CD14-positive monocyte (primary cell): ENCODE results near the gene ATP11A. TPM values are rescaled to one million over a fixed set of nuclear protein-coding genes. Genes with fewer than 3 reads are reported as not detected.

Source experiments
- DNase-seq, 3 donors: peaks; one replicate each; pipeline ENCODE4 v3.0.0-alpha.2; 2011 to 2022
- H2AFZ ChIP-seq: 2 replicates; pipeline ENCODE4 v1.6.0; 2012; ENCODE audit warnings: mild to moderate bottlenecking, low read depth, low read length, inconsistent platforms; ENCODE audit not compliant: insufficient read depth, poor library complexity, severe bottlenecking
- H3K27ac ChIP-seq, 2 donors: 1 replicate in 1 of 2; 2 replicates in 1 of 2; pipeline ENCODE4 v1.5.1; 2012 to 2013; ENCODE audit warnings: low read length in 2 of 2, control low read depth in 1 of 2, inconsistent platforms in 1 of 2, low read depth in 1 of 2, mild to moderate bottlenecking in 1 of 2
- H3K27me3 ChIP-seq, 2 donors: one replicate each; pipeline versions ENCODE4 v1.6.0 to v1.6.1; 2011 to 2013; ENCODE audit warnings: low read length in 2 of 2; ENCODE audit not compliant: control insufficient read depth in 2 of 2, insufficient read depth in 2 of 2
- H3K36me3 ChIP-seq, 2 donors: replicated peaks in 1 of 2; 1 replicate in 1 of 2; 2 replicates in 1 of 2; pipeline versions ENCODE4 v1.5.1 to v1.6.1; 2012 to 2013; ENCODE audit warnings: low read length in 2 of 2, control low read depth in 1 of 2, inconsistent platforms in 1 of 2, mild to moderate bottlenecking in 1 of 2; ENCODE audit not compliant: insufficient read depth in 2 of 2, control insufficient read depth in 1 of 2
- H3K4me1 ChIP-seq, 2 donors: 1 replicate in 1 of 2; 2 replicates in 1 of 2; pipeline versions ENCODE4 v1.5.1 to v1.6.1; 2012 to 2013; ENCODE audit warnings: low read length in 2 of 2, control low read depth in 1 of 2, inconsistent platforms in 1 of 2, mild to moderate bottlenecking in 1 of 2, moderate library complexity in 1 of 2; ENCODE audit not compliant: insufficient read depth in 2 of 2, control insufficient read depth in 1 of 2
- H3K4me2 ChIP-seq: replicated peaks from 2 replicates; pipeline ENCODE3; 2012; ENCODE audit warnings: low read length, moderate library complexity, mild to moderate bottlenecking; ENCODE audit not compliant: poor library complexity, severe bottlenecking; ENCODE audit errors: extremely low read depth
- H3K4me3 ChIP-seq, 3 experiments: fragments of 200-600 bp in 1 of 3; sonication (generic) in 1 of 3; replicated peaks in 1 of 3; 1 replicate in 2 of 3; 2 replicates in 1 of 3; pipeline ENCODE4 v1.5.1; 2011 to 2013; ENCODE audit warnings: low read length in 3 of 3, mild to moderate bottlenecking in 3 of 3, control low read depth in 2 of 3, low read depth in 2 of 3, inconsistent platforms in 1 of 3, moderate library complexity in 1 of 3
- H3K79me2 ChIP-seq: 2 replicates; pipeline ENCODE4 v1.6.0; 2012; ENCODE audit warnings: mild to moderate bottlenecking, control low read depth, inconsistent platforms, low read length, moderate library complexity; ENCODE audit not compliant: insufficient read depth
- H3K9ac ChIP-seq: 2 replicates; pipeline ENCODE4 v1.6.0; 2017; ENCODE audit warnings: low read length, mild to moderate bottlenecking; ENCODE audit not compliant: insufficient read depth, poor library complexity, severe bottlenecking
- H3K9me3 ChIP-seq, 2 donors: replicated peaks in 1 of 2; 1 replicate in 1 of 2; 2 replicates in 1 of 2; pipeline versions ENCODE4 v1.5.1 to v1.6.1; 2012 to 2013; ENCODE audit warnings: low read length in 2 of 2, control low read depth in 1 of 2; ENCODE audit not compliant: control insufficient read depth in 1 of 2, insufficient read depth in 1 of 2
- H4K20me1 ChIP-seq: 2 replicates; pipeline ENCODE4 v1.6.0; 2012; ENCODE audit warnings: mild to moderate bottlenecking, low read length, control low read depth, moderate library complexity; ENCODE audit not compliant: insufficient read depth
- H3K27ac Mint-ChIP-seq, 7 donors: one replicate each; pipeline ENCODE4 v1.8.0; 2020; ENCODE audit warnings: mild to moderate bottlenecking in 7 of 7, mixed read lengths in 7 of 7, moderate library complexity in 6 of 7, inconsistent platforms in 2 of 7
- H3K27me3 Mint-ChIP-seq, 3 donors: one replicate each; pipeline ENCODE4 v1.8.0; 2021 to 2022; ENCODE audit warnings: low read depth in 3 of 3, mild to moderate bottlenecking in 3 of 3, mixed read lengths in 3 of 3, moderate library complexity in 3 of 3, inconsistent platforms in 1 of 3
- H3K36me3 Mint-ChIP-seq, 2 donors: one replicate each; pipeline ENCODE4 v1.8.0; 2020; ENCODE audit warnings: mixed read lengths in 2 of 2, inconsistent platforms in 1 of 2, mild to moderate bottlenecking in 1 of 2
- H3K4me1 Mint-ChIP-seq: one replicate; pipeline ENCODE4 v1.8.0; 2020; ENCODE audit warnings: mild to moderate bottlenecking, mixed read lengths
- H3K4me3 Mint-ChIP-seq, 2 donors: one replicate each; pipeline ENCODE4 v1.8.0; 2020; ENCODE audit warnings: mild to moderate bottlenecking in 2 of 2, mixed read lengths in 2 of 2, moderate library complexity in 1 of 2
- H3K9me3 Mint-ChIP-seq, 7 donors: one replicate each; pipeline ENCODE4 v1.8.0; 2020 to 2022; ENCODE audit warnings: mixed read lengths in 7 of 7, mild to moderate bottlenecking in 6 of 7, moderate library complexity in 6 of 7, inconsistent platforms in 2 of 7
- WGBS: methylation state at CpG from one replicate; pipeline ENCODE4 v1.1.5; 2013; ENCODE audit warnings: missing lambda C conversion rate; ENCODE audit not compliant: insufficient coverage; 5-methylcytosine and 5-hydroxymethylcytosine counted together
- intact Hi-C, 2 donors: fragments of 100-400 bp; cut with micrococcal nuclease; formaldehyde crosslinking; loops; one replicate each; pipeline versions ENCODE4 v1.15.0 to v1.15.1; 2023
- polyA plus RNA-seq, 3 donors: library from polyadenylated mRNA; depleted of rRNA in 1 of 3; unstranded in 2 of 3; stranded (reverse) in 1 of 3; fragments of 300-500 nt in 2 of 3; fragments of >200 nt in 1 of 3; fragmentation: Illumina TruSeq in 2 of 3; gene quantifications; 1 replicate in 2 of 3; 2 replicates in 1 of 3; pipeline ENCODE4 v1.2.3, GENCODE V29; 2012 to 2021
- TF ChIP-seq, protein P1 (sequence below): fragments of 200-600 bp; IDR thresholded peaks from one replicate; pipeline ENCODE4 v1.8.0; 2022; ENCODE audit warnings: antibody characterized with exemption, mild to moderate bottlenecking

ATP11A gene
- polyA plus RNA-seq, 3 donors, result 7.2 to 45.4 (median 7.6) TPM

DNA sequence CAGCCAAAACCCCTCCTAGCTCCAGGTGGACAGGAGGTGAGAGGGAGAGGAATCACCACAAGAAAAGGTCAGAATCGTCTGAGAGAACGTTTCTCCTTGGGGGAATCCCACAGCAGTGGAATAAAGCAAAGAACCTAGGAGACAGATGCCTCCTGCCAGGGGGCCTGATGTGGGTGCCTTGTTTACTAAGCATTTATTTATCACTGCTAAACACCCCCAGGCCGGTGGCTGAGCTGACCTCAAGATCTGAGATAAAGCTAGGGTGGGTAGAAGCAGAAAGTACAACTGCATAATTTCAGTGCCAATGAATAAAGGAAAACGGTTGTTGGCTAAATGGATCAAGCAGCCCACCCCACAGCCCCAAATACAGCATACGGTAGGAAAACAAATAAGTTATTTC, 33.9 kb upstream of the ATP11A start:
- Histone ChIP-seq H2AFZ (no peak overlapping the region), H3K4me3 (no peak overlapping the region), H3K4me2 (no peak overlapping the region), H3K9me3 (no peaks in the 10 kb centered on the region), H3K9ac (no peak overlapping the region), H3K36me3 (no peaks in the 10 kb centered on the region), H3K4me1 (no peaks in the 10 kb centered on the region), H3K27me3 (no peaks in the 10 kb centered on the region), H3K27ac (no peak overlapping the region), H4K20me1 (no peaks in the 10 kb centered on the region), H3K79me2 (no peaks in the 10 kb centered on the region)
- WGBS, result no CpG with 5 or more reads among the region's 5 CpGs
- H3K4me3 Mint-ChIP-seq, result no peak overlapping the region
- no peak overlapping the region for H3K27ac Mint-ChIP-seq
- TF ChIP-seq, protein P1, sequence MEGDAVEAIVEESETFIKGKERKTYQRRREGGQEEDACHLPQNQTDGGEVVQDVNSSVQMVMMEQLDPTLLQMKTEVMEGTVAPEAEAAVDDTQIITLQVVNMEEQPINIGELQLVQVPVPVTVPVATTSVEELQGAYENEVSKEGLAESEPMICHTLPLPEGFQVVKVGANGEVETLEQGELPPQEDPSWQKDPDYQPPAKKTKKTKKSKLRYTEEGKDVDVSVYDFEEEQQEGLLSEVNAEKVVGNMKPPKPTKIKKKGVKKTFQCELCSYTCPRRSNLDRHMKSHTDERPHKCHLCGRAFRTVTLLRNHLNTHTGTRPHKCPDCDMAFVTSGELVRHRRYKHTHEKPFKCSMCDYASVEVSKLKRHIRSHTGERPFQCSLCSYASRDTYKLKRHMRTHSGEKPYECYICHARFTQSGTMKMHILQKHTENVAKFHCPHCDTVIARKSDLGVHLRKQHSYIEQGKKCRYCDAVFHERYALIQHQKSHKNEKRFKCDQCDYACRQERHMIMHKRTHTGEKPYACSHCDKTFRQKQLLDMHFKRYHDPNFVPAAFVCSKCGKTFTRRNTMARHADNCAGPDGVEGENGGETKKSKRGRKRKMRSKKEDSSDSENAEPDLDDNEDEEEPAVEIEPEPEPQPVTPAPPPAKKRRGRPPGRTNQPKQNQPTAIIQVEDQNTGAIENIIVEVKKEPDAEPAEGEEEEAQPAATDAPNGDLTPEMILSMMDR, result no peak
- intact Hi-C loops, result no loop called here
- H3K36me3 Mint-ChIP-seq, result no peaks in the 10 kb centered on the region
- peaks cover 8% of the 10 kb centered on the region for H3K4me1 Mint-ChIP-seq
- H3K9me3 Mint-ChIP-seq, result peaks cover 0 to 2% (median 0%) of the 10 kb centered on the region in 7 donors
- no peak for DNase-seq
- peaks cover 0 to 7% (median 6%) of the 10 kb centered on the region in 3 donors for H3K27me3 Mint-ChIP-seq

DNA sequence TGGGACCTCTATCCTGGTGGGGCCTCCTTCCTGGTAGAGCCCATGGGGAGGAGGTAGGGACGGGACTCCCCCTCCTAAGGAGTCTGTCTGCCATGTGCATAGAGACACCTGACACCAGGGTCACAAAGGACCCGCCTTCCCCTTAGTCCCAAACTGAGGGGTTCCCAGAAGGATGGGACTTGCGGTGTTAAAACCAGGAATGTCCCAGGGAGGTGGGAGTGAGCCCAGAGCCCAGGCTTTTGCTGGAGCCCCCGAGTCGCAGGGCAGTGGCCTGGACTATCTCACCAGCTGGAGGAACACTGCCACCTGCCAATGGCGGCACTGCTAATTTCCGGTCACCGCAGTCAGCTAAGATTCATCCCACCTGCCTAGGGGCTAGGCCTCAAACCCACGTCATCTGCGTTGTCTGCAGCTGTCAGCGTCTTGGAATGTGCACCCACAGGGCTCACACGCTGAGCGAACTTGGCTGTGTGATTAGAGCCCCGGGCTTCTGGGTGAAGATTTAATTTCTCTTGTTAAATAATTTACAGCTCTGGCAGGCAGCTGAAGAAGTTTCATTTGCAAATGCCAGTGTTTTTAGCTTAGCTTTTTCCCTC, 31.9 kb upstream of the ATP11A start:
- Histone ChIP-seq H2AFZ (no peak overlapping the region), H3K27ac (no peak overlapping the region), H3K4me3 (no peak overlapping the region), H3K79me2 (no peaks in the 10 kb centered on the region), H3K4me2 (no peak overlapping the region), H3K9ac (no peak overlapping the region), H3K36me3 (no peaks in the 10 kb centered on the region), H3K9me3 (no peaks in the 10 kb centered on the region), H3K27me3 (no peaks in the 10 kb centered on the region), H4K20me1 (no peaks in the 10 kb centered on the region), H3K4me1 (no peaks in the 10 kb centered on the region)
- peaks cover 7% of the 10 kb centered on the region for H3K4me1 Mint-ChIP-seq
- intact Hi-C loops, result no loop called here
- TF ChIP-seq, protein P1, result no peak
- no peaks in the 10 kb centered on the region for H3K36me3 Mint-ChIP-seq
- 100% methylated on average over 9 of the region's 14 CpGs for WGBS
- H3K9me3 Mint-ChIP-seq, result peaks cover 0 to 5% (median 0%) of the 10 kb centered on the region in 7 donors
- H3K4me3 Mint-ChIP-seq, result no peak overlapping the region
- peaks cover 0 to 9% (median 7%) of the 10 kb centered on the region in 3 donors for H3K27me3 Mint-ChIP-seq
- H3K27ac Mint-ChIP-seq, result no peak overlapping the region
- no peak for DNase-seq
